ENCODE measurements around the gene RAPGEF4.

RAPGEF4 gene

DNA sequence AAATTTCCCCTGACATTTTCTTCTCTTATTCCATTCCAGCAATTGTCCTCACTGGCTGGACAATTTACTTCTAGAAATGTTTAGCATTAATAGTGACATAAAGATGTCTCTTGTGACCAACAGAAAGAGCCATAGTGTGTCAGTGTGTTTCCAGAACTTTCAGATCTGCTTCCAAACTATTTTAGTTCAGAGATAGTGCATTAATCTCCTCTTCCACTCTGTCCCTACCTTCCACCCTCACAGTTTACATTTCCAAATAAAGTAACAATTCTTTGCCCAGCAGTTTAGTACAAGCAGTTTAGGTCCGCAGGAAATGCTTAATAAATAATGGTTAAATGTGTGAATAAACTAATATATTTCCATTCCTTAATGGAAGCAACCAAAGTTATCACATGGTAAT, 24.5 kb upstream of the RAPGEF4 start:
- no peaks in the 10 kb centered on the region for H3K36me3 Mint-ChIP-seq (ENCODE audit: low read depth)
- H3K4me3 Mint-ChIP-seq, result no peak overlapping the region
- intact Hi-C loops (cut with micrococcal nuclease), result loop anchor here (5.0 kb wide), 1 partner anchor 119 kb away; no protein-coding TSS in a partner anchor
- no peak overlapping the region for H3K27ac Mint-ChIP-seq
- no peaks in the 10 kb centered on the region for H3K4me1 Mint-ChIP-seq (ENCODE audit: low read depth)
- no peaks in the 10 kb centered on the region for H3K9me3 Mint-ChIP-seq
- H3K27me3 Mint-ChIP-seq, result peaks cover 30% of the 10 kb centered on the region

GRCh38 chr2:172712251-172712650, 23.4 kb upstream of the RAPGEF4 start:
- no peaks in the 10 kb centered on the region for H3K9me3 Mint-ChIP-seq
- intact Hi-C loops (cut with micrococcal nuclease), result loop anchor here (5.0 kb wide), 1 partner anchor 120 kb away; no protein-coding TSS in a partner anchor

GRCh38 chr2:172713365-172713875, 22.2 kb upstream of the RAPGEF4 start:
- intact Hi-C loops (cut with micrococcal nuclease), result loop anchor here (5.0 kb wide), 1 partner anchor 121 kb away; no protein-coding TSS in a partner anchor

More at GRCh38 chr2:172712251-172712650, 23.4 kb upstream of the RAPGEF4 start:
- Mint-ChIP-seq H3K27me3 (peaks cover 20% of the 10 kb centered on the region), H3K27ac (no peak overlapping the region), H3K4me3 (no peak overlapping the region), H3K4me1 (ENCODE audit: low read depth) (no peaks in the 10 kb centered on the region), H3K36me3 (ENCODE audit: low read depth) (no peaks in the 10 kb centered on the region)

GRCh38 chr2:172722481-172722880, 13.2 kb upstream of the RAPGEF4 start:
- no peaks in the 10 kb centered on the region for H3K36me3 Mint-ChIP-seq (ENCODE audit: low read depth)
- H3K27ac Mint-ChIP-seq, result no peak overlapping the region
- intact Hi-C loops (cut with micrococcal nuclease), result no loop called here
- H3K4me3 Mint-ChIP-seq, result no peak overlapping the region
- H3K9me3 Mint-ChIP-seq, result no peaks in the 10 kb centered on the region
- no peaks in the 10 kb centered on the region for H3K4me1 Mint-ChIP-seq (ENCODE audit: low read depth)
- H3K27me3 Mint-ChIP-seq, result peaks cover 3% of the 10 kb centered on the region

More at GRCh38 chr2:172713365-172713875, 22.2 kb upstream of the RAPGEF4 start:
- no peak overlapping the region for H3K27ac Mint-ChIP-seq
- H3K4me3 Mint-ChIP-seq, result no peak overlapping the region
- H3K9me3 Mint-ChIP-seq, result no peaks in the 10 kb centered on the region
- H3K36me3 Mint-ChIP-seq (ENCODE audit: low read depth), result no peaks in the 10 kb centered on the region
- H3K4me1 Mint-ChIP-seq (ENCODE audit: low read depth), result no peaks in the 10 kb centered on the region
- peaks cover 13% of the 10 kb centered on the region for H3K27me3 Mint-ChIP-seq

DNA sequence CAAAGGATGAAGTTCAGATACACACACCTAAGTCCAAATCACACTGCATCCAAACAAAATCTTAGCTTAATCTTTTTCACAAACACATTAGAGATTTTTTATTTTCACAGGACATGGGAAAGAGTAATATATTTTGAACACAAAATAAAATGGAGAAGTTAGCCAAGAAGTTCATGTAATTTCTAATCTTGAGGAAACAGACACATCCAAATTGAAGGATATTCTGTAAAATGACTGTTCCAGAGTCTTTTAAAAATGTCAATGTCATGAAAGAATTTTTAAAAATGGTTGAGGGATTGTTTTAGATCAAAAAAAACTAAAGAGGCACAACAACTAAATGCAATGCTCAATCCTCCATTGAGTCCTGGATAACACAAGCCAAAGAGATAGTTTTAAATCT, 12.4 kb upstream of the RAPGEF4 start:
- Mint-ChIP-seq H3K36me3 (ENCODE audit: low read depth) (no peaks in the 10 kb centered on the region), H3K9me3 (no peaks in the 10 kb centered on the region), H3K27me3 (no peaks in the 10 kb centered on the region), H3K4me3 (no peak overlapping the region), H3K4me1 (ENCODE audit: low read depth) (no peaks in the 10 kb centered on the region), H3K27ac (no peak overlapping the region)
- intact Hi-C loops (cut with micrococcal nuclease), result no loop called here

GRCh38 chr2:172724724-172725123, 10.9 kb upstream of the RAPGEF4 start:
- H3K9me3 Mint-ChIP-seq, result no peaks in the 10 kb centered on the region
- H3K27me3 Mint-ChIP-seq, result no peaks in the 10 kb centered on the region
- no peaks in the 10 kb centered on the region for H3K36me3 Mint-ChIP-seq (ENCODE audit: low read depth)
- intact Hi-C loops (cut with micrococcal nuclease), result no loop called here
- H3K4me3 Mint-ChIP-seq, result no peak overlapping the region
- H3K27ac Mint-ChIP-seq, result no peak overlapping the region
- no peaks in the 10 kb centered on the region for H3K4me1 Mint-ChIP-seq (ENCODE audit: low read depth)

DNA sequence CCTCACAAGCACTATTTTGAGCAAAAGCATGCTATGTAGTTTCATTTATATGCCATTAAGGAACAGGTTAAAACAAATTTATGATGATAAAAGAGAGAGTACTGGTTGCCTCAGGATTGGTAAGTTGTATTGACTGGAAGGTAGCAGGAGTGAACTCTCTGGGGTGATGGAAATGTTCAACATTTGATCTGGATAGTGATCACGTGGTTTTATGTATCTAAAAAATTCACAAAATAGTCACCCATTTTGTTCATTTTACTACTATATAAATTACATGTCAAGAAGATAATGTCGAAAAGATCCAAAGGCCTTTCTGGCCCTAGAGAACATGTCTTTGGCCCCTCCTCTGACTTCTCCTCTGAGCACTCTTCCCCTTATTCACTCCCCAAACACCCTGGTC, 10.4 kb upstream of the RAPGEF4 start:
- H3K36me3 Mint-ChIP-seq (ENCODE audit: low read depth), result no peaks in the 10 kb centered on the region
- no peak overlapping the region for H3K27ac Mint-ChIP-seq
- H3K27me3 Mint-ChIP-seq, result no peaks in the 10 kb centered on the region
- intact Hi-C loops (cut with micrococcal nuclease), result no loop called here
- H3K4me1 Mint-ChIP-seq (ENCODE audit: low read depth), result no peaks in the 10 kb centered on the region
- H3K4me3 Mint-ChIP-seq, result no peak overlapping the region
- no peaks in the 10 kb centered on the region for H3K9me3 Mint-ChIP-seq

- Mint-ChIP-seq H3K36me3 (ENCODE audit: low read depth) (no peaks in the 10 kb centered on the region), H3K4me1 (ENCODE audit: low read depth) (no peaks in the 10 kb centered on the region), H3K9me3 (no peaks in the 10 kb centered on the region), H3K27ac (no peak overlapping the region), H3K4me3 (no peak overlapping the region), H3K27me3 (peaks cover 1% of the 10 kb centered on the region)
- intact Hi-C loops (cut with micrococcal nuclease), result no loop called here
Measured at GRCh38 chr2:172725746-172726145, 9.9 kb upstream of the RAPGEF4 start.

- Mint-ChIP-seq H3K27me3 (peaks cover 4% of the 10 kb centered on the region), H3K4me3 (no peak overlapping the region), H3K27ac (no peak overlapping the region), H3K9me3 (no peaks in the 10 kb centered on the region), H3K36me3 (ENCODE audit: low read depth) (no peaks in the 10 kb centered on the region), H3K4me1 (ENCODE audit: low read depth) (no peaks in the 10 kb centered on the region)
- intact Hi-C loops (cut with micrococcal nuclease), result no loop called here
Measured at GRCh38 chr2:172726172-172726735, 9.4 kb upstream of the RAPGEF4 start.

DNA sequence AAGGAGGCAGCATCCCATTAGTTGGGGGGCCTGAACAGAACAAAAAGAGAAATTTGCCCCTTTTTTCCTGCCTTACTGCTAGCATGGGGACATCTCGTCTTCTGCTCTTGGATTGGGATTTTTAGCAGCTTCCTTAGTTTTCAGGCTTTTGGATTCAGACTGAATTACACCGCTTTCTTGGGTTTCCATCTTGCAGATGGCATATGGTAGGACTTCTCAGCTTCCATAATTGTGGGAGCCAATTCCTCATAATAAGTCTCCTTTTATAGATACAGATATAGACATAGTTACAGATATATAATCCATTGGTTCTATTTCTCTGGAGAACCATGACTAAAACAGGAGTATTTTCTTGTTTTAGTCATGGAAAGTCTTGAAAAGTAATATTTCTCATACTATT, 5.2 kb upstream of the RAPGEF4 start:
- Mint-ChIP-seq H3K27me3 (peaks cover 29% of the 10 kb centered on the region), H3K36me3 (ENCODE audit: low read depth) (no peaks in the 10 kb centered on the region), H3K9me3 (no peaks in the 10 kb centered on the region), H3K4me1 (ENCODE audit: low read depth) (no peaks in the 10 kb centered on the region), H3K27ac (no peak overlapping the region), H3K4me3 (no peak overlapping the region)
- intact Hi-C loops (cut with micrococcal nuclease), result no loop called here

DNA sequence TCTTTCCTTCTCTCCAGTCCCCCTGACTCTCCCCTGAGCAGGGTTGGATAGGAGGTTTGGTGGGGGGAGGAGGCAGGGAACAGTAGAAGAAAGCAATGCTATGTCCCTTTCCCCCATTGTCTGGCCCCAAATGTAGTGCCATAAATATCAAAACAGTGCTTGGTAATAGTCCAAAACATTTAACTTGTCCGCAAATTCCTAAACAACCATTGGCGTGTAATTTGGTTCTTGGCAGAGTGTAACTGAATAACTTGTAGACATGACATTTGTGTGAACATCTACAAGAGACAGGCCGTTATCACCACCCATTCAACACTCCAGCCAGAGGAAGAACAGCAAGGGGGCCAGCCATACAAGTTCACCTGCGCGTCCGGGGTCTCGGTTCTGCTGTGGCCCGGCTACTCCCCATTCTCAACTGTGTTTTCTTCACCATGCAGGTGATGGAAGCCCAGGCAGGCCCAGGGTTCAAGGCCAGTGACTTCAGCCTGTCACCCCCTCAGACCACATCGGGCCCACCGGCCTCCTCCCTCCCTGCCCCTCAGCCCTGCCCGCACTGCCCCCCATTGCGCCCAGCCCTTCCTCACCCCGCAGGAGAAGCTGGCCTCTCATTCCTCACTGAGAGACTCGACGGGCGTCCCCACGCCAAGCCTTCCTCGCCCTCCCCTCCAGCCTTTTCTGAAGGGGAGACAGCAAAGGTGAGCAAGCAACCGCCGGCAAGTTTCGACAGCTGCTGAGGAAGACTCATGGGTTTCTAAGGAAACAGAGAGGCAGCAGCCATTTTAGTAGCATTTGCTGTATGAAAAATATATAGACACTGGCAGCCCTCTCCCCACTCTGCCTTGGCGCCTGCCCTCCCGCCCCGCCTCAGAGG, 699 bp upstream of the RAPGEF4 start:
- Mint-ChIP-seq H3K4me3 (no peak overlapping the region), H3K36me3 (ENCODE audit: low read depth) (no peaks in the 10 kb centered on the region), H3K9me3 (no peaks in the 10 kb centered on the region), H3K27me3 (peaks cover 57% of the 10 kb centered on the region), H3K27ac (no peak overlapping the region), H3K4me1 (ENCODE audit: low read depth) (no peaks in the 10 kb centered on the region)
- intact Hi-C loops (cut with micrococcal nuclease), result no loop called here

DNA sequence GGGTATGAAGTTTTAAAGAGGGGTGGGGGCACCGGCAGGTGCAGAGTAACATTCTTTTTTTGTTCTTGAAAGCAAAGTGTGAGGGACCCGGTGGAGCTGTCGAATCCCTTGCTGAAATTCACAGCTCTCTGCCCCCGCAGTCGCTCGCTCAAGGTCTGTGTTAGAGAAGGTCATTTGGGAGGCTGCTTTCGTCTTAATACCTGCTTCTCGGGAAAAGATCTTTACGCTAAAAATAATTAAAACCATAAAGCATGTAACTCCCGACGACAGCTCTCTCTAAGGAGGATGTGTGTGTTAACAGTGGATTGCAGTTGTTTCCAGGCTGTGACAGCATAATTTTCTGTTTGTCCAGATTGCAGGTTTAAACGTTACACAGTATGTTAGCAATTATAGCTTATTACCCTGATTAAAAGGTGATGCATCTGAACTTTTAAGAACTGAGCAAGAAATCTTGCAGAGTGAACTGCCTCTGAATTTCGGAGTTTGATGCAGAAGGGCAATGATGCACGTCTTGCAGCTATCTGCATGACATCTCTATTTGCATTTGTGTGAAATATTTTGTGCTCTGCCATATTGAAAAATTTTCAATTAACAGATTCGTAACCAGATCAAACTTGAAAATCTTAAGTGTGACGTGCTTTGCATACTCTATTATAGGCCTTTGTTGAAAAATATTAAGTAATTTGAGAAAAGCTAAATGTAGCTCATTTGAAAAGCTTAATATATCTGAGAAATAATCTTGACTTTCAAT, 954 bp downstream of the RAPGEF4 start:
- Mint-ChIP-seq H3K27ac (no peak overlapping the region), H3K27me3 (peaks cover 58% of the 10 kb centered on the region), H3K36me3 (ENCODE audit: low read depth) (no peaks in the 10 kb centered on the region), H3K9me3 (no peaks in the 10 kb centered on the region), H3K4me3 (no peak overlapping the region), H3K4me1 (ENCODE audit: low read depth) (no peaks in the 10 kb centered on the region)
- intact Hi-C loops (cut with micrococcal nuclease), result no loop called here

DNA sequence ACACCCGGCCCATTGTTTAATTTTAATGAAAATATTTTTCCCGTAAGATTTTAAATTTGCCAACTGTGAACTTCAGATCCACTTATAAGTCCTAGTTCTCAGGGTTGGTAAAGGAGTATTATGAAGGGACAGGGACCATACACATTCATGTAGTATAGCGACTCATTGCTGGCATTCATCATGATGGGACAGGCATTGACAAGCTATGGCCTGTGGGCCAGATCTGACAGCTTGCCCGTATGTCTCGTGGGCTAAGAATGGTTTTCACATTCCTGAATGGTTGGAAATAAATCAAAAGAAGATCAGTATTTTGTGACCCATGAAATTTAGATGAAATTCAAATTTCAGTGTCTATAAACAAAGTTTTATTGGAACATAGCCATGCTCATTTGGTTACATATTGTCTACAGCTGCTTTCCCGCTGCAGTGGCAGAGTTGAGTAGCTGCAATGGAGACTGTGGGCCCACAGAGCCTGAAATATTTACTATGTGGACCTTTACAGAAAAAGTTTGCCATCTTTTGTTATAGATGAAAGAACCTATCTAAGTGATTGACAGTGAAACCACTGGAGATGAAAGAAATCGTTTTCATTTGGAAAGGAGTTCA, 4.1 kb downstream of the RAPGEF4 start:
- no peak overlapping the region for H3K4me3 Mint-ChIP-seq
- peaks cover 11% of the 10 kb centered on the region for H3K9me3 Mint-ChIP-seq
- no peaks in the 10 kb centered on the region for H3K4me1 Mint-ChIP-seq (ENCODE audit: low read depth)
- H3K27ac Mint-ChIP-seq, result no peak overlapping the region
- peaks cover 48% of the 10 kb centered on the region for H3K27me3 Mint-ChIP-seq
- intact Hi-C loops (cut with micrococcal nuclease), result no loop called here
- no peaks in the 10 kb centered on the region for H3K36me3 Mint-ChIP-seq (ENCODE audit: low read depth)

Measured in dendritic cell treated with granulocyte-macrophage colony-stimulating factor and Interleukin-4, amounts not matched to agents 40 ng/mL and 50 ng/mL, for 4 days (primary cell).